Caki2 (cell line): ENCODE results near the gene CTNNA3. TPM values are rescaled to one million over a fixed set of nuclear protein-coding genes. Genes with fewer than 3 reads are reported as not detected.
"Not testable (repeated sequence)": the region's sequence is repeated elsewhere in the genome, so short reads cannot be mapped to it uniquely, and the experiment has no call there.

ENCODE experiments used
- DNase-seq: peaks from one replicate; pipeline ENCODE4 v3.0.0-alpha.2; 2015; ENCODE audit warnings: low read depth
- in situ Hi-C: cut with HindIII; loops from 2 replicates; pipeline ENCODE4 v1.10.0; 2016; ENCODE audit warnings: low sequenced_read_pairs, low pct_unique_long_range_greater_than_20kb, mixed read lengths
- total RNA-seq: library from RNA; depleted of rRNA; stranded (reverse); fragments of >200 nt; shearing (Covaris generic); gene quantifications from 2 replicates; pipeline ENCODE4 v1.2.3, GENCODE V29; 2014; ENCODE audit warnings: low replicate concordance; rRNA removed

Gene CTNNA3
- total RNA-seq = not detected in 2 replicates

DNA sequence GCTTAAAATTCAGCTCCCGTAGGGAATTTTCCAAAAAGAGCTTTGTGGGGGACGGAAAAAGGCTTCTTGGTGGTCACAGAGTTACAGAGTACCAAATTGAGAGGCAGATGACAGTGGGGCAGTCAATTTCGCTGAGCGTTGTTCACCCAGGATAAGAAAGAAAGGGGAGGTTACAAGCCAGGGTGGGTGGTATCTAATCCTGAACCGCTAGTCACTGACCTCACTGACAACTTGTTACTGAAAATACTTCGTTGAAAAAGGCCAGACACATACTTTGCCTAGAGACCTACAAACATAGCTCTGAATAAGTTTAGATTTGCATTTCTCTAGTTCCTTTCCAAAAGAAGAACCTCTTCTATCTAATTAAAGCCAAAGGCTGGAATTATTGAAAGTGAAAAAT, at the start of gene CTNNA3:
TSS of gene CTNNA3 (minus strand) at position 167 of the 400 bp plus-strand sequence.
- in situ Hi-C loops = no loop called here

DNA sequence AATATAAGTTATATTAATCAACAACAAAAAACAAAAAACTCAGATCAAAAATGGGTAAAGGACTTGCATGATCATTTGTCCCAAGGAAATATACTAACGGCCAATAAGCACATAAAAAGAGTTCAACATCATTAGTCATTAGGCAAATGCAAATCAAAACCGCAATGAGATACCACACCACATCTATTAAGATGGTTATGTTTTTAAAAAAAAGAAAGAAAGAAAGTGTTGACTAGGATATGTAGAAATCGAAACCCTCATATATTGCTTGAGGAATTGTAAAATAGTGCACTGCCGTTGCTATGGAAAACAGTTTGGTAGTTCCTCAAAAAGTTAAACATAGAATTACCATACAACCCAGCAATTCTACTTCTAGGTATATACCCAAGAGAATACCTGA, 39.4 kb upstream of the CTNNA3 start:
- in situ Hi-C loops = no loop called here
- no peak for DNase-seq

More for the DNA sequence above, at the start of gene CTNNA3:
- DNase-seq = no peak

DNA sequence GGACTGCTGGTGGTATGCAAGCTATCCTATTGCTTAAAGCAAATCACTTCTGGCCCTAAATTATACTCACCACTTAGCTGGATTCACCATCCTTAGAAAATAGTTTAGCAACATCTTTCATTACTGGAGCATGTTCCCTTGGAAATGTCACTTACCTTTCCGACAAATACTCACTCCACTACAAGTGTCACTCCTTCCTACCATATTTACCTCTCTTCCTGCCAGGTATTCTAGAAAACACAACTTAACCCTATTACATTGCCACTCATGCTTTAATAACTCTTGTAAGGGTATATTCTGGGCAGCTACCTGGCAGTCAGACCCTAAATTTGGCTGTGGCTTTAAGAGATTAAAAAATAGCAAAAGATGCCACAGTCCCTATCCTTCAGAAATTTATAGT, 37.5 kb upstream of the CTNNA3 start:
- DNase-seq = no peak
- in situ Hi-C loops = no loop called here

DNA sequence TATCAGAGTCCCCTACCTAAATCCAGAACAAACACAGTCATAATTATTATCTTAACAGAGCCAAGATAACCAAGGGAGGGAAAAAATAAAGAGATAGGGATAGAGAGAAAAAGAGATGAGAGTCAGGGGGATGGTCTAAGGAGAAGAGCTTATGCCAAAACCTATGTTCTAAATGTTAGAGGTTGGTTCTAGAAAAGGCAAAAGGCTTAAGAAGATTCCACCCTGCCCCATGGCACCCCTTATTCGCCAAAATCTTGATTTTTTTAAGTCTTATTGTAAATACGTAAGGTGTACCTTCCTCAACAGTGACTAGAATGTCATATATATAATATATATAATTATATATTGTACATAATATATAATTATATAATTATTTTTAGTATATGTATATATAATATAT, 29.6 kb upstream of the CTNNA3 start:
- no peak for DNase-seq
- in situ Hi-C loops = no loop called here

DNA sequence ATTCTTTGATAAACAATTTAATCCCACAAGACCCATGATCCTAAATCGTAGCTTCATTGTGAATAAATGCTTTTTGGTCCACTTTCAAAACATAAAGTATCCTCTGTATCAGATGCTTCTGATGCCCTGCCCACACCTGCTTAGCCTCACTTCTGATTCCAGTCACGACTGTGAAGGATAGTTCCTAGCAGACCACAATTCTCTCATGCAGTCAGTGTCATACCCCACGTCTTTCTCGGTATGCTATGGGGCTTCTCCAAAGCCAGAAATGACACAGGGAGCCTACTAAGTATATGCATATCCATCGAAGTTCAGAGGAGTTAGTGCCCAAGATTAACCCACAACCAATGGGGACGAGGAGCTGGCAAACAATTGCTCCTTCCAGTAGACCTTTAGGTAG, 27.6 kb upstream of the CTNNA3 start:
- DNase-seq = no peak
- in situ Hi-C loops = no loop called here

DNA sequence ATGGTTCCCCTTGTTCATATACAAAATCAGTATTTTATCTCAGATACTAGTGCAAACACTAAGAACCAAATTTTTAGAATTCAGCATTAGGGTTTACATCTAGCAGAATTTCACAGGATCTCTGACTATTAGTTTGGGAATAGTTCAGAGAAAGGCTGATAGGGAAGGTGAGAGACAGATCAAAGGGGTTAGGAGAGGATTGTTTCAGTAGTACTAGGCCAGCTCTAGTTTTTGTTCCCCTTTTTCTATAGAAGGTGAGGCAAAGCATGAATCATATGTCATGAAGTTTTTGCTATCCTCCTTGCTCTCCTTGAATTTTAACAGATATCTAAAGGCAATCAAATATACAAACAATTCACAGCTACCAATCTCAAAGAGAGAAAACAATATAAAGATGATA, 26.1 kb upstream of the CTNNA3 start:
- no peak for DNase-seq
- in situ Hi-C loops = no loop called here

DNA sequence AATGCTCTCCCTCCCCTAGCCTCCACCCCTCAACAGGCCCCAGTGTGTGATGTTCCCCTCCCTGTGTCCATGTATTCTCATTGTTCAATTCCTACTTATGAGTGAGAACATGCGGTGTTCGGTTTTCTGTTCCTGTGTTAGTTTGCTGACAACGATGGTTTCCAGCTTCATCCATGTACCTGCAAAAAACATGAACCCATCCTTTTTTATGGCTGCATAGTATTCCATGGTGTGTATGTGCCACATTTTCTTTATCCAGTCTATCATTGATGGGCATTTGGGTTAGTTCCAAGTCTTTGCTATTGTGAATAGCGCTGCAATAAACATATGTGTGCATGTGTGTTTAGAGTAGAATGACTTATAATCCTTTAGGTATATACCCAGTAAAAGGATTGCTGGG, 20.5 kb upstream of the CTNNA3 start:
- DNase-seq, in situ Hi-C loops: not testable (repeated sequence)

DNA sequence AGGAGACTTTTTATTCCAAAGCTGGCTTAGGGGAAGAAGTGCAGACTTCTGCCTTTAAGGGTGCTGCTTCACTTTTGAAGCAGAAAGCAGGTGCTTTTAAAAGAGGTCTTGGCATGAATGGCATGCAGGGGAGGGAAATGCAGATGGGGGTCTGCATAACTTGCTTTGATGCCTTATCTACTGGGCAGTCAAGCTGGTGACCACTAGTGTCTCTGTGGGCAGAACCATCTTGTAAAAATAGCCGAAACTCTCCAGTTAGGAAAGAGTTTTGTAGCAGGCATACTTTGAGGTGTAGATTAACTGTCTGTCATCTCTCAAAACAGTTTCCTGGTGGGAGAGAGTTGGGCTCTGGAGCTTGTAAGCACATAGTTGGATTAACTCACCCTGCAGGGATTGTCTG, 9.9 kb upstream of the CTNNA3 start:
- in situ Hi-C loops = no loop called here
- DNase-seq = no peak

DNA sequence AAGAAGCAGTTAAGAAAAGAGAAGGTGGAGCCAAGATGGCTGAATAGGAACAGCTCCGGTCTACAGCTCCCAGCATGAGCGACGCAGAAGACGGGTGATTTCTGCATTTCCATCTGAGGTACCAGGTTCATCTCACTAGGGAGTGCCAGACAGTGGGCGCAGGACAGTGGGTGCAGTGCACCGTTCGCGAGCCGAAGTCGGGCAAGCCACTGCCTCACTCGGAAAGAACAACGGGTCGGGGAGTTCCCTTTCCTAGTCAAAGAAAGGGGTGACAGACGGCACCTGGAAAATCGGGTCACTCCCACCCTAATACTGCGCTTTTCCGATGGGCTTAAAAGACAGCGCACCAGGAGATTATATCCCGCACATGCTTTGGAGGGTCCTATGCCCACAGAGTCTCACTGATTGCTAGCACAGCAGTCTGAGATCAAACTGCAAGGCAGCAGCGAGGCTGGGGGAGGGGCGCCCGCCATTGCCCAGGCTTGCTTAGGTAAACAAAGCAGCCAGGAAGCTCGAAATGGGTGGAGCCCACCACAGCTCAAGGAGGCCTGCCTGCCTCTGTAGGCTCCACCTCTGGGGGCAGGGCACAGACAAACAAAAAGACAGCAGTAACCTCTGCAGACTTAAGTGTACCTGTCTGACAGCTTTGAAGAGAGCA, 3.7 kb upstream of the CTNNA3 start:
- DNase-seq, in situ Hi-C loops: not testable (repeated sequence)

DNA sequence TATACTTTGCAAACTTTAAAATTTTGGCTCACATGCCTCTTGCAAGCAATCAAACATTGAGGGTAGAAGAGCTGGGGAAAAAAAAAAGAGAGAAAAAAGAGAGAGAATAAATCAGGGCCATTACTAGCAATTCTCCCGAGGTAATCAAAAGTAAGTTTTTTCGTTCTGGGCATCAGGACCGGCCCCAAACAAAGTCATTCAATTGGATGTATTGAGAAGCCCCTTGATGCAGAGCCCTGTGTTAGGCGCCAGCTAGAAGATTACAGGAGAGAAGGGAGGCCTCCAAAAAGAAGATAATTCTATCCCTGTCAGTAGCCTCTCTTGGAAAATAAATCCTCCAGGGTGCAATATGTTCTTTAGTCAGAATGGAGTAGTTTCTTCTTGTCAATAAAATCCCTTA, 2.2 kb upstream of the CTNNA3 start:
- DNase-seq = no peak
- in situ Hi-C loops = no loop called here

DNA sequence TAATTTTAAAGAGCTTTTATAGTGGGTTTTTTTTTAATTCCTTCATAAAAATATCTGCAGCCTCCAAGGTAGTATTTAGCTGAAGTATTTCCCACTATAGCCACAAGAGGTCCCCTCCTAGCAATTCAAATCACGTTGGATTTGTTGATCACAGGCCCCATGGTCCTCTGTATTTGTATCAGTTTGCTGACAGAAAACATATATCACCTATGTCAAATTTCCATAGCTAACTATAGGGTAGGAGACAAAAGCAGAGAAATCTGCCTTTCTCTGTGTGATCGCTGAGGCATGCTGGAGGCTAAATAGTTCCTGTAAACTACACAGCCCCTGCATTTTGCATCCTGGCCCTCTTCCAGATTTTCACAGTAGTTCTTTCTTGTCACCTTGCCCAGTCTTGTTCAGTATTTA, 1.7 kb upstream of the CTNNA3 start:
- in situ Hi-C loops = no loop called here
- peak; percentile 39 for DNase-seq

DNA sequence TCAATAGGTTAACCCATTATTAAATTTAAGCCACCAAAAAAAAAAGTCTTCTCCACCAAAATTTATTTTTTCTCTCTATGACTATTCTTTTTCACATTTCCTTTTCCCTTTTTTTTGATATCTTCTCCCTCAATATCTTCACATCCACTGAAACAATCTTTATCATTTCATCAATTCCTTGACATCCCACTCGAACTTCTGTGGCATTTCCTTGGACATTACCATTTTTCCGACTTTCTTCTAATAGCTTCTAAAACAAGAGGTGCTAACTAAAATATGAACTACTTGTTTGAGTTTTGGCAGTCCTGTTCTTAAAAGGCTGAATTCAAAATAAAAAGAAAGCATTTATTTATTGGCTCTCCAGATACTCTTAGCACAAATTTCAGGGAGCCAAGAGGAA, 684 bp upstream of the CTNNA3 start:
- DNase-seq = no peak
- in situ Hi-C loops = no loop called here

DNA sequence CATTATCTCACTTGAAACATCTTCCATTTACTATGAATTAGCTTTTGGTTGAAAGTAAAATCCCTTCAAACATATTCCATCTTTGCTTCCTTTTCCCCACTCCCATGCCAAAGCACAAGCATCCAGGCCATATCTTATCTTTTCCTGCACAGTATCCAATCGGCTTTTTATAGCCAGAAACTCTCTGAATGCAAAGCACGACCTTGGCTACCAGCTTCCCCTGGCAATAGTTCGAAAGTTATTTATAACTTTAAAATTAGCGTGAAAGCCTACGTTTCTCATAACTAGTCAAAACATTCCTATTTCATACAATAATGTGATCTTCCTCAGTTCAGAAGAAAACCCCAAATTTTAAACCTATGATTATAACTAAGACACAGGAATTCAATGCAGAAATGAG, 440 bp downstream of the CTNNA3 start:
- in situ Hi-C loops = no loop called here
- no peak for DNase-seq

DNA sequence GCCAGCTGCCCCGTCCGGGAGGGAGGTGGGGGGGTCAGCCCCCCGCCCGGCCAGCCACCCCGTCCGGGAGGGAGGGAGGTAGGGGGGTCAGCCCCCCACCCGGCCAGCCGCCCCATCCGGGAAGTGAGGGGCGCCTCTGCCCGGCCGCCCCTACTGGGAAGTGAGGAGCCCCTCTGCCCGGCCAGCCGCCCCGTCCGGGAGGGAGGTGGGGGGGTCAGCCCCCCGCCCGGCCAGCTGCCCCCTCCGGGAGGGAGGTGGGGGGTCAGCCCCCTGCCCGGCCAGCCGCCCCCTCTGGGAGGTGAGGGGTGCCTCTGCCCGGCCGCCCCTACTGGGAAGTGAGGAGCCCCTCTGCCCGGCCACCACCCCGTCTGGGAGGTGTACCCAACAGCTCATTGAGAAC, 4.1 kb downstream of the CTNNA3 start:
- in situ Hi-C loops, DNase-seq: not testable (repeated sequence)

DNA sequence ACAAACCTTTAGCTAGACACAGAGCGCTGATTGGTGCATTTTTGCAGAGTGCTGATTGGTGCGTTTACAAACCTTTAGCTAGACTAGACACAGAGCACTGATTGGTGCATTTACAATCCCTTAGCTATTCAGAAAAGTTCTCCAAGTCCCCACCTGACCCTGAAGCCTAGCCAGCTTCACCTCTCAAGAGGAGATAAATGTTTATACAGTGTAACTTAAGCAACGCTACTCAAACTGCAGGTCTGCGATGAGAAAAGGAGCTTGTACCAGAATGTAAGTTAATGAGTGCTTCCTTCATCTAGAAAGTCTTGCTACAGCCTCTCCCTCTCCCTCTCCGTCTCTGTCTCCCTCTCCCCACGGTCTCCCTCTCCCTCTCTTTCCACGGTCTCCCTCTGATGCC, 5.5 kb downstream of the CTNNA3 start:
- DNase-seq, in situ Hi-C loops: not testable (repeated sequence)

DNA sequence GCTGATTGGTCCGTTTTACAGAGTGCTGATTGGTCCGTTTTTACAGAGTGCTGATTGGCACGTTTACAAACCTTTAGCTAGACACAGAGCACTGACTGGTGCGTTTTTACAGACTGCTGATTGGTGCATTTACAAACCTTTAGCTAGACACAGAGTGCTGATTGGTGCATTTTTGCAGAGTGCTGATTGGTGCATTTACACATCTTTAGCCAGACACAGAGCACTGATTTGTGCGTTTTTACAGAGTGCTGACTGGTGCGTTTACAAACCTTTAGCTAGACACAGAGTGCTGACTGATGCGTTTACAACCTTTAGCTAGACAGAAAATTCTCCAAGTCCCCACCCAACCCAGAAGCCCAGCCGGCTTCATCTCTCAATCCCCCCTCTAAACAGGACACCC, 11.9 kb downstream of the CTNNA3 start:
- DNase-seq, in situ Hi-C loops: not testable (repeated sequence)

DNA sequence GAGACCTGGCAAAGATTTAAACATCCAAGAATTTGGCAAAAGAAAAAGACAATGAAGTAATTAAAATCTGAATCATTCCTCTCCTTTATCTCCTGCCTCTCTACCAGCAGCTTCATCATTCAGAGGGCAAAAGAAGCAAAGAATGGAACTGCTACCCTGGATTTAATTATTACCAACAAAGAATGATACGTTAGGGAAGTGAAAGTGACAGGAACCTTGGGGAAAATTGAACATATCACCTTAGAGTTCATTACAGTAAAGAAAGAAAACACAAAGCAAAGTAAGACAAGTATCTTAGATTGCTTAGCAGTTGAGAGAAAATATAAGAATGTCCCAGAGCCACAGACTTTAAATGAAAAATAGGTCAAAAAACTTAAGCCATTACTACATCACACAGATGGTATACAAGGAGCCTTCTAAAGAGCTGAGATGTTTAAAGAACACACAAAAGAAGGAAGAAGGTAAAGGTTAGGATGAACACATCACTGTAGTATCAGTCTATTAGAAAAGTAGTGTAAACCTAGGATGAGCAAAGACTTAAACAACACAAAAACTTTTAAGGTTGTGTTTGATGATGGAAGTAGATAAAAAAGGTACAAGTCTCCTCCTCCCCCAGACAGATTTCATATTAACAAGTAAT, 17.5 kb downstream of the CTNNA3 start:
- in situ Hi-C loops = no loop called here
- no peak for DNase-seq

DNA sequence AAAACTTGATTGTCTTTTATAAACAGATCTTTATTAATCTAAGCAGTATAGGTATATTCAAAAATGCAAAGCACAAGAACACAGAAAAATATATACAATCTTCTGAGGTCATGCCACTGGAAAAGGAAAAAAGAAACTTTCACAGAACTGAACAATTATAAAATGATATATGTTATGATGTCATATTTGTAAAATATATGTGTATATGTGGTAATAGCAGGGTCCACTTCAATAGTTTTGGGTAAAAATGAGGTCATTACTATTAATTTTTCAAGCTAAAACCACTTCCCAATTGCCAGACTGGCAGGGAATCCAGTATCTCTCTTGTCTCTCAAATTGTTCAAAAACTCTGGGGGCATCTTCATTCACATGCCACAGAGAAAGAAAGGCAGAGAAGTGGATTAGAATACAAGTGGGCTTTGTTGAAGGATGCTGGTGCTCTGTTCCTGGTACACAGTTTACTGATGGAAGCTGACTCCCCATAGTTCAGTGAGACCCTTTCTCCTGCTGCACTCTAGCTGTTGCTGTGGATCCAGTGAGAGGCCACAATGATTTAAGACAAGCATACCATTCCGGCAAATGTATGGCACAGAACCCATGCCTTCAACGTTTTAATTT, 19.7 kb downstream of the CTNNA3 start:
- DNase-seq = no peak
- in situ Hi-C loops = no loop called here

DNA sequence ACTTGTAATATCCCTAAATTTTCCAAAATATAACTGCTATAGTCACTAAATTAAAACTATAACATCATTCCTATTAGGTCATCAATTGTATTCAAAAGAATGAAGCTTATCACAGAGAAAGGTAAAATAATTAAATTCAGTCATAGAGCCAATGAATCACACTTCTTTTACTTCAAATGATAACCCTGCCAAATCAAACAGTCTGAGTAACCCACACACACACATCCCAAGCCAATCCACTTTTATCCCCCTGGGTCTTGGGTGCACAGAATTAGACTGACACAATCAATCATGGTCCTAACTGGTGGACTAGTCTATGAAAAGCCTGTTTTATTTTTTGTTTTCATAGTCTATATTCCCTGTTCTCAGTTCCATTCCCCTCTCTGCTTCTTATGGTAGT, 25.6 kb downstream of the CTNNA3 start:
- DNase-seq = no peak
- in situ Hi-C loops = no loop called here

DNA sequence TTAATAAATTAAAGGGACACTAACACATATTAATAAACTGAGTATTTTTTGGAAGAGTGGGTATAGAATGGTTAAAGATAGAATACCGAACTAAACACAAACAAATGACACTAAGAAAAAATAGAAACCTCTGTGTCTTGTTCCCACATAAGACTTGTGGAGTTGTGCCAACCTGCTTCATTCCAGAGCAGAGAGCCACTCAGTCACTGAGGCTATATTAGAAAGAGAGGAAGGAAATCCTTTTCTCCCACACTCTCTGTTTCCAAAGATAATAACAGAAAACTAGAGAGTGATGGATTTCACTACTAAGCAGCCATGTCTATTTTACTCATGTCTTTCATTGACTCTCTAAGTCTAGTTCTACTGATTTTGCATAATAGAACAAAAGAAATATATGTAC, 26.0 kb downstream of the CTNNA3 start:
- in situ Hi-C loops = no loop called here
- DNase-seq = no peak
